Measurements from ENCODE around the gene COL6A2.

- TF ChIP-seq POLR2A (IDR thresholded peaks at IDR 0.05; ENCODE audit: low read depth, low read length) (no peak), CTCF (conservative IDR thresholded peaks at IDR 0.05; ENCODE audit: low read depth, low read length) (no peak), RCOR1 (IDR thresholded peaks at IDR 0.05; ENCODE audit: insufficient replicate concordance, low read length) (no peak), RFX5 (IDR thresholded peaks at IDR 0.05; ENCODE audit: low read depth, low read length) (no peak), MAFK (IDR thresholded peaks at IDR 0.05; ENCODE audit: low read depth, low read length) (no peak), CEBPB (IDR thresholded peaks at IDR 0.05; ENCODE audit: low read depth, low read length) (no peak), MXI1 (IDR thresholded peaks at IDR 0.05; ENCODE audit: borderline replicate concordance, low read depth, low read length) (no peak), MAZ (IDR thresholded peaks at IDR 0.05; ENCODE audit: borderline replicate concordance, low read depth, low read length) (no peak), USF2 (IDR thresholded peaks at IDR 0.05; ENCODE audit: low read depth, low read length) (no peak)
These were observed 4.1 kb upstream of the COL6A2 start for GRCh38 chr21:46093668-46094400.
